HepG2 (cell line): Measurements from ENCODE around the gene CLPTM1.
"Not testable (repeated sequence)": the region's sequence is repeated elsewhere in the genome, so short reads cannot be mapped to it uniquely, and the experiment has no call there.

ENCODE experiments used
- BATF2 ChIP-seq: sonication (generic); formaldehyde crosslinking; IDR thresholded peaks from 2 replicates; pipeline ENCODE4 v1.8.0; 2022; ENCODE audit warnings: mild to moderate bottlenecking, missing genetic modification reagents, moderate library complexity
- CTCF ChIP-seq: sonication (generic); formaldehyde crosslinking; IDR thresholded peaks from 2 replicates; pipeline ENCODE4 v1.5.0; 2020; ENCODE audit warnings: mild to moderate bottlenecking, missing genetic modification reagents, moderate library complexity
- FOXK2 ChIP-seq: fragments of 450-650 bp; IDR thresholded peaks from 2 replicates; pipeline ENCODE4 v1.6.1; 2016
- LBX2 ChIP-seq: sonication (generic); formaldehyde crosslinking; IDR thresholded peaks from 2 replicates; pipeline ENCODE4 v1.5.0; 2020; ENCODE audit warnings: missing genetic modification reagents, mild to moderate bottlenecking, borderline replicate concordance
- POLR2A ChIP-seq, 2 experiments: IDR thresholded peaks; 2 replicates each; pipeline ENCODE4 v1.6.1; 2011; ENCODE audit warnings: low read depth in 2 of 2, low read length in 2 of 2, mild to moderate bottlenecking in 1 of 2, moderate library complexity in 1 of 2; ENCODE audit not compliant: insufficient read depth in 1 of 2
- ZNF263 ChIP-seq: sonication (generic); formaldehyde crosslinking; IDR thresholded peaks from 2 replicates; pipeline ENCODE4 v1.4.0; 2020; ENCODE audit warnings: missing genetic modification reagents

- TF ChIP-seq POLR2A (IDR thresholded peaks at IDR 0.05; ENCODE audit: insufficient read depth in 1 of 2, low read depth in 2 of 2, low read length in 2 of 2); ZNF263 (CRISPR knock-in tag); BATF2 (CRISPR knock-in tag); LBX2 (CRISPR knock-in tag); CTCF (CRISPR knock-in tag); FOXK2: not testable (repeated sequence)
These were observed 43.3 kb upstream of the CLPTM1 start for GRCh38 chr19:44911896-44912295.
